Kidney (tissue), 14 donors: Measurements from ENCODE around the gene AMOTL2. TPM values are rescaled to one million over a fixed set of nuclear protein-coding genes. Genes with fewer than 3 reads are reported as not detected.
A peak's percentile ranks its signal among the peaks of the same experiment; 100 is the strongest.

Experiments used
- DNase-seq, 5 donors: peaks; one replicate each; pipeline ENCODE4 v3.0.0-alpha.2; 2013 to 2020
- FAIRE-seq: peaks from 2 replicates; lab custom pipeline; 2012; peaks lifted over from hg19 to GRCh38; lab: Jason Lieb, UNC
- H3K27ac ChIP-seq, 2 donors: one replicate each; pipeline ENCODE4 v1.7.0; 2013; ENCODE audit warnings: low read depth in 2 of 2, low read length in 2 of 2, inconsistent platforms in 1 of 2
- H3K27me3 ChIP-seq: one replicate; pipeline ENCODE4 v1.7.1; 2013; ENCODE audit warnings: low read length, inconsistent platforms; ENCODE audit not compliant: control insufficient read depth, insufficient read depth
- H3K36me3 ChIP-seq, 3 donors: one replicate each; pipeline versions ENCODE4 v1.7.0 to v1.7.1; 2013; ENCODE audit warnings: low read length in 3 of 3, control low read depth in 1 of 3, inconsistent platforms in 1 of 3; ENCODE audit not compliant: insufficient read depth in 3 of 3, control insufficient read depth in 2 of 3
- H3K4me1 ChIP-seq, 3 donors: one replicate each; pipeline versions ENCODE4 v1.7.0 to v1.7.1; 2013; ENCODE audit warnings: low read length in 3 of 3, inconsistent platforms in 1 of 3, low read depth in 1 of 3; ENCODE audit not compliant: control insufficient read depth in 2 of 3, insufficient read depth in 2 of 3
- H3K4me3 ChIP-seq, 3 donors: one replicate each; pipeline versions ENCODE4 v1.7.0 to v1.8.1; 2013; ENCODE audit warnings: low read length in 3 of 3, control low read depth in 1 of 3, inconsistent platforms in 1 of 3
- H3K9ac ChIP-seq, 3 donors: one replicate each; pipeline versions ENCODE4 v1.7.0 to v1.7.1; 2013; ENCODE audit warnings: low read length in 3 of 3, control low read depth in 1 of 3, inconsistent platforms in 1 of 3
- H3K9me3 ChIP-seq, 3 donors: one replicate each; pipeline versions ENCODE4 v1.7.0 to v1.7.1; 2013; ENCODE audit warnings: low read length in 3 of 3, control low read depth in 1 of 3, inconsistent platforms in 1 of 3; ENCODE audit not compliant: control insufficient read depth in 2 of 3, insufficient read depth in 1 of 3
- CTCF ChIP-seq: IDR thresholded peaks from 3 replicates; pipeline ENCODE4 v1.5.1; 2012; ENCODE audit warnings: mild to moderate bottlenecking, moderate library complexity, borderline replicate concordance; ENCODE audit not compliant: insufficient read depth; ENCODE audit errors: extremely low read depth
- intact Hi-C: fragments of 100-400 bp; cut with DNase I; formaldehyde crosslinking; loops from one replicate; pipeline ENCODE4 v1.11.1; 2022
- polyA plus RNA-seq: library from polyadenylated mRNA; stranded (reverse); fragments of 350-450 nt; fragmentation: Illumina TruSeq; extraction: RNeasy Lipid Tissue Mini Kit (QIAGEN cat#74804); gene quantifications from one replicate; pipeline ENCODE4 v1.2.3, GENCODE V29; 2014; ENCODE audit warnings: low read depth, low replicate concordance; ENCODE audit not compliant: insufficient read depth
- total RNA-seq: library from RNA; stranded (reverse); fragmentation: NEBNext Ultra II Directional; extraction: Animal tissue kit (Norgen Biotek cat#: 25700); gene quantifications from one replicate; pipeline ENCODE4 v1.2.1, GENCODE V29; 2021
- donor health status: control.
- donor health status: control.
- donor health status: control.
- donor health status: control.
- donor health status: control.
- donor health status: DM: yes; HTN: yes; CAD: no.
- donor health status: Normal renal cell carcinoma (clear cell type).

Gene AMOTL2
- total and polyA plus RNA-seq, 2 donors from 2014 or later: 19.5 to 83.5 TPM

- H3K9ac ChIP-seq: peak overlapping the region in 1 of 3 donors; percentile 14
- intact Hi-C loops: no loop called here
- H3K9me3 ChIP-seq: no peaks in the 10 kb centered on the region
- H3K4me1 ChIP-seq: peaks cover 2 to 30% (median 28%) of the 10 kb centered on the region in 3 donors
- no peaks in the 10 kb centered on the region for H3K27me3 ChIP-seq
- H3K4me3 ChIP-seq: no peak overlapping the region
- peak overlapping the region in 1 of 2 donors; percentile 5 for H3K27ac ChIP-seq
- no peak for FAIRE-seq
- no peak for DNase-seq
- no peaks in the 10 kb centered on the region for H3K36me3 ChIP-seq
- TF ChIP-seq CTCF: no peak
These were observed 42.4 kb downstream of the AMOTL2 start for GRCh38 chr3:134331811-134332199.

- DNase-seq (peak in 1 of 5 donors; percentile 57), FAIRE-seq (no peak)
- Histone ChIP-seq H3K27me3 (no peaks in the 10 kb centered on the region), H3K36me3 (no peaks in the 10 kb centered on the region), H3K4me1 (peaks cover 2 to 35% (median 32%) of the 10 kb centered on the region in 3 donors), H3K9me3 (no peaks in the 10 kb centered on the region), H3K27ac (peak overlapping the region in 1 of 2 donors; percentile 5), H3K9ac (peak overlapping the region in 1 of 3 donors; percentile 14), H3K4me3 (no peak overlapping the region)
- intact Hi-C loops: no loop called here
- no peak for TF ChIP-seq CTCF
These were observed 43.1 kb downstream of the AMOTL2 start for GRCh38 chr3:134330883-134331810.

GRCh38 chr3:134328846-134329245 is 45.4 kb downstream of the AMOTL2 start:
- Histone ChIP-seq H3K27me3 (no peaks in the 10 kb centered on the region), H3K36me3 (no peaks in the 10 kb centered on the region), H3K27ac (no peak overlapping the region), H3K9ac (no peak overlapping the region), H3K9me3 (no peaks in the 10 kb centered on the region), H3K4me3 (no peak overlapping the region), H3K4me1 (peaks cover 2 to 32% (median 31%) of the 10 kb centered on the region in 3 donors)
- TF ChIP-seq CTCF: no peak
- no peak for DNase-seq
- intact Hi-C loops: no loop called here
- no peak for FAIRE-seq
